IPS-18a (cell line): ENCODE results near the gene PARVA.
"Not testable (repeated sequence)": the region's sequence is repeated elsewhere in the genome, so short reads cannot be mapped to it uniquely, and the experiment has no call there.

Source experiments
- H3K27ac ChIP-seq: one replicate; pipeline ENCODE4 v1.5.1; 2013; ENCODE audit warnings: low read length
- H3K27me3 ChIP-seq: one replicate; pipeline ENCODE4 v1.6.1; 2013; ENCODE audit warnings: mild to moderate bottlenecking, low read length; ENCODE audit not compliant: control insufficient read depth, insufficient read depth
- H3K36me3 ChIP-seq: one replicate; pipeline ENCODE4 v1.6.1; 2013; ENCODE audit warnings: low read depth, low read length; ENCODE audit not compliant: control insufficient read depth
- H3K4me1 ChIP-seq: one replicate; pipeline ENCODE4 v1.6.1; 2013; ENCODE audit warnings: low read depth, low read length; ENCODE audit not compliant: control insufficient read depth
- H3K4me3 ChIP-seq: one replicate; pipeline ENCODE4 v1.5.1; 2013; ENCODE audit warnings: low read length
- H3K9ac ChIP-seq: one replicate; pipeline ENCODE4 v1.6.1; 2013; ENCODE audit warnings: mild to moderate bottlenecking, low read length, moderate library complexity
- H3K9me3 ChIP-seq: one replicate; pipeline ENCODE4 v1.6.1; 2013; ENCODE audit warnings: low read depth, low read length; ENCODE audit not compliant: control insufficient read depth

The PARVA gene

GRCh38 chr11:12358302-12359188, 18.8 kb upstream of the PARVA start:
- Histone ChIP-seq H3K27ac (no peak overlapping the region), H3K36me3 (no peaks in the 10 kb centered on the region), H3K9ac (no peak overlapping the region), H3K9me3 (no peaks in the 10 kb centered on the region), H3K27me3 (no peaks in the 10 kb centered on the region), H3K4me3 (no peak overlapping the region), H3K4me1 (no peaks in the 10 kb centered on the region)

DNA sequence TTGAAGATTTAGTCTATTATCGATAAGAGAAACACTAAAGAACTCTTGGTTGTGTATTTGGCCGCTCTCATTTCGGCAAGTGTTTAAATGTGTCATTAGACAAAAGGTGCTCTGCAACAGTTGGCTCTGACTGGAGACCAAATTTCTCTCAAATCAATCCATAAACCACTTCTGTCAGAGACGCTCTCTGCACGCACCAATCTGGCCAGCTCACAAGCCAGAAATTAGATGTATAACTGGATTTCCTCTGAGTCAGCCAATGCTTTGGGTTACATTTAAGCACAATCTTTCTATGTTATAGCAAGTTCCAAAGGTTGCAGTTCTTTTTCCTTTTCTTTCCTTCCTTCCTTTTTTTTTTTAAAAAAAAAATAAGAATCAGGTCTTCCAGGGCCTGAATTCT, 17.6 kb upstream of the PARVA start:
- Histone ChIP-seq H3K27me3 (no peaks in the 10 kb centered on the region), H3K9me3 (no peaks in the 10 kb centered on the region), H3K36me3 (no peaks in the 10 kb centered on the region), H3K27ac (no peak overlapping the region), H3K4me1 (no peaks in the 10 kb centered on the region), H3K4me3 (no peak overlapping the region), H3K9ac (no peak overlapping the region)

GRCh38 chr11:12361682-12362081, 15.7 kb upstream of the PARVA start:
- Histone ChIP-seq H3K9ac (no peak overlapping the region), H3K4me3 (no peak overlapping the region), H3K4me1 (peaks cover 3% of the 10 kb centered on the region), H3K9me3 (no peaks in the 10 kb centered on the region), H3K36me3 (no peaks in the 10 kb centered on the region), H3K27me3 (no peaks in the 10 kb centered on the region), H3K27ac (no peak overlapping the region)

DNA sequence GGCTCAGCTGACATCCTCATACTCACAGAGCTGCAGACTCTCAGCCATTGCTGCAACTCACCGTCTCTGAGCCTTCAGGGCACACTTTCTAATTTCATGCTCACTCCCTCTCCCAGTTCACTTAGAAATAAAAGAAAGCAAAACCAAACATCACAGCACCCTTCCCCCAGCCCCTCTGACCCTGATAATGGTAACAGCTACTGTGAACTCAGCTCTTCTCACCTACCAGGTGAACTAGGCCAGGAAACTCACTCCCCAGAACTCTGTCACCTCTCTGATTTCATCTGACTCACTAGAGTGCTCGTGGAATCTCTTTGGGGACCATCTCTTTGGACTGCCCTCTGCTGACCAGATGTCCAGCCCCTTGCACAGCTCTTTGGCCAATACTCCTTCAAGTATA, 14.5 kb upstream of the PARVA start:
- no peaks in the 10 kb centered on the region for H3K27me3 ChIP-seq
- H3K4me3 ChIP-seq: no peak overlapping the region
- no peaks in the 10 kb centered on the region for H3K36me3 ChIP-seq
- H3K27ac ChIP-seq: no peak overlapping the region
- H3K4me1 ChIP-seq: peaks cover 6% of the 10 kb centered on the region
- H3K9me3 ChIP-seq: no peaks in the 10 kb centered on the region
- H3K9ac ChIP-seq: no peak overlapping the region

- peaks cover 6% of the 10 kb centered on the region for H3K4me1 ChIP-seq
- no peak overlapping the region for H3K4me3 ChIP-seq
- no peak overlapping the region for H3K27ac ChIP-seq
- no peaks in the 10 kb centered on the region for H3K9me3 ChIP-seq
- no peaks in the 10 kb centered on the region for H3K36me3 ChIP-seq
- no peak overlapping the region for H3K9ac ChIP-seq
- H3K27me3 ChIP-seq: no peaks in the 10 kb centered on the region
Observed at GRCh38 chr11:12363373-12363772, 14.0 kb upstream of the PARVA start.

- not testable (repeated sequence) for H3K4me1 ChIP-seq, H3K27me3 ChIP-seq, H3K9me3 ChIP-seq, H3K36me3 ChIP-seq, H3K9ac ChIP-seq, H3K27ac ChIP-seq
- H3K4me3 ChIP-seq: peak overlapping the region; percentile 17
Observed at GRCh38 chr11:12365965-12366575, 11.3 kb upstream of the PARVA start.

GRCh38 chr11:12367057-12367456, 10.3 kb upstream of the PARVA start:
- not testable (repeated sequence) for H3K36me3 ChIP-seq, H3K27ac ChIP-seq, H3K9ac ChIP-seq, H3K9me3 ChIP-seq, H3K27me3 ChIP-seq, H3K4me1 ChIP-seq, H3K4me3 ChIP-seq

- Histone ChIP-seq H3K9me3 (no peaks in the 10 kb centered on the region), H3K36me3 (no peaks in the 10 kb centered on the region), H3K9ac (no peak overlapping the region), H3K27ac (no peak overlapping the region), H3K27me3 (peaks cover 19% of the 10 kb centered on the region), H3K4me3 (no peak overlapping the region), H3K4me1 (peaks cover 9% of the 10 kb centered on the region)
Observed at GRCh38 chr11:12372111-12372510, 5.3 kb upstream of the PARVA start.

- Histone ChIP-seq H3K9ac (no peak overlapping the region), H3K27ac (no peak overlapping the region), H3K9me3 (no peaks in the 10 kb centered on the region), H3K4me1 (peaks cover 9% of the 10 kb centered on the region), H3K4me3 (no peak overlapping the region), H3K27me3 (peaks cover 19% of the 10 kb centered on the region), H3K36me3 (no peaks in the 10 kb centered on the region)
Observed at GRCh38 chr11:12375720-12376119, 1.7 kb upstream of the PARVA start.

- Histone ChIP-seq H3K27ac (no peak overlapping the region), H3K4me1 (peaks cover 9% of the 10 kb centered on the region), H3K9ac (peak overlapping the region; percentile 61), H3K4me3 (peak overlapping the region; percentile 76), H3K9me3 (no peaks in the 10 kb centered on the region), H3K27me3 (peaks cover 19% of the 10 kb centered on the region), H3K36me3 (no peaks in the 10 kb centered on the region)
Observed at GRCh38 chr11:12376259-12377081, 901 bp upstream of the PARVA start.

DNA sequence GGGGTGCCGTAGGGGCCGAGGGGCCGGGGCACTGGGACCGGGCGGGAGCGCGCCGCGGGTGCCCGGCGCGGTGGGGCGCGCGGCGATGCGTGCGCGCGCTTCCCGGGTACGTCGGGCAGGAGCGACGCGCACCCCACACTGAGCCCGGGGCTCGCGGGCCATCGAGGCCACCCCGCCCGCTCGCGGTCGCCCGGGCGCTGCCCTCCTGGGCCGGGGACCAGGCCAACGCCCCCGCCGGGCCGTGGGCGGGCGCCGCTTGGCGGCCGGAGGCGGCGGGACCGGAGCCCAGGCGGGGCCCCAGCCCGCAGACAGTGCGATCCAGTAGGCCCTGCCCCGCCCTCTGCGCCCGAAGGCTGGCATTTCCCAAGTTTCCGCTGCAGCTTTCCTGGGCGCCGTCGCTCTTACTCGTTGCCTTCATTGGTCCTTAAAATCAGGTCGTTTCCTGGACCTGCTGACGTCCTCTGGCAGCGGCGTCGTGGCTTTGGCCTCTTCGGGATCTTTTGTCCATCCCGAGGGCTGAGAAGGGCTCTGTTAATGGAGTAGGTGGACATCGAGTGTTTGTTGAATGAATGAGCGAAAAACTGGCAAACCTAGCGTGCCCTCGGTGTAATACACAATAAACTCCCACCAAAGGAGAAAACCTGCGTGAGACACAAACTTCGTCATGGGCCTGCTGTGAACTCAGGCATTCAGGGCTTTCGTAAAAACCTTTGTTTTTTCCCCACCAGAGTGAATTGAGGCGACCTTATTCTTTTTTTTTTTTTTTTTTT, 638 bp downstream of the PARVA start:
- Histone ChIP-seq H3K9ac (peak overlapping the region; percentile 71), H3K36me3 (no peaks in the 10 kb centered on the region), H3K27ac (peak overlapping the region; percentile 46), H3K9me3 (no peaks in the 10 kb centered on the region), H3K4me3 (peak overlapping the region; percentile 82), H3K27me3 (peaks cover 19% of the 10 kb centered on the region), H3K4me1 (peaks cover 9% of the 10 kb centered on the region)
